Stimulated activated CD8-positive, alpha-beta memory T cell treated with anti-CD3 and anti-CD28 coated beads, Interleukin-15, amount 100 ng/mL, for 48 hours (primary cell): ENCODE measurements around the gene IDH3G.

Experiments used
- DNase-seq, 2 donors: peaks; one replicate each; pipeline ENCODE4 v3.0.0-alpha.2; 2020; ENCODE audit warnings: low read depth in 2 of 2

Gene IDH3G

GRCh38 chrX:153816831-153817690 is 22.9 kb upstream of the IDH3G start:
- DNase-seq = no peak

GRCh38 chrX:153814591-153815315 is 20.6 kb upstream of the IDH3G start:
- DNase-seq = no peak

- no peak for DNase-seq
Measured at GRCh38 chrX:153813161-153813560, 19.0 kb upstream of the IDH3G start.

GRCh38 chrX:153812220-153812619 is 18.0 kb upstream of the IDH3G start:
- no peak for DNase-seq

GRCh38 chrX:153807976-153808375 is 13.8 kb upstream of the IDH3G start:
- no peak for DNase-seq

GRCh38 chrX:153806999-153807575 is 12.9 kb upstream of the IDH3G start:
- DNase-seq = no peak

GRCh38 chrX:153805436-153805835 is 11.3 kb upstream of the IDH3G start:
- DNase-seq = no peak

GRCh38 chrX:153804621-153805020 is 10.4 kb upstream of the IDH3G start:
- DNase-seq = no peak

GRCh38 chrX:153804100-153804595 is 10.0 kb upstream of the IDH3G start:
- DNase-seq = no peak

- DNase-seq = no peak
Measured at GRCh38 chrX:153803211-153804099, 9.3 kb upstream of the IDH3G start.

GRCh38 chrX:153802513-153803045 is 8.4 kb upstream of the IDH3G start:
- DNase-seq = no peak

GRCh38 chrX:153801669-153802068 is 7.5 kb upstream of the IDH3G start:
- DNase-seq = no peak

GRCh38 chrX:153800746-153801145 is 6.6 kb upstream of the IDH3G start:
- no peak for DNase-seq

GRCh38 chrX:153800177-153800722 is 6.1 kb upstream of the IDH3G start:
- no peak for DNase-seq

GRCh38 chrX:153799326-153799725 is 5.2 kb upstream of the IDH3G start:
- DNase-seq = no peak

- no peak for DNase-seq
Measured at GRCh38 chrX:153797415-153798015, 3.3 kb upstream of the IDH3G start.

GRCh38 chrX:153794897-153795816 is 982 bp upstream of the IDH3G start:
- no peak for DNase-seq

- DNase-seq = no peak
Measured at GRCh38 chrX:153793291-153793690, 884 bp downstream of the IDH3G start.

GRCh38 chrX:153792368-153792767 is 1.8 kb downstream of the IDH3G start:
- DNase-seq = no peak
